Measurements from ENCODE around the gene ZFP64.

The ZFP64 gene

GRCh38 chr20:52180180-52180840 is 11.3 kb downstream of the ZFP64 start:
- TF ChIP-seq CTCF (IDR thresholded peaks at IDR 0.05; ENCODE audit: low read depth, low read length), result no peak
- no peak for DNase-seq (ENCODE audit: extremely low read depth, low read depth)

- DNase-seq (ENCODE audit: extremely low read depth, low read depth), result no peak
- TF ChIP-seq CTCF (IDR thresholded peaks at IDR 0.05; ENCODE audit: low read depth, low read length), result no peak
Observed at GRCh38 chr20:52179331-52180179, 12.0 kb downstream of the ZFP64 start.

GRCh38 chr20:52178691-52179090 is 12.9 kb downstream of the ZFP64 start:
- no peak for TF ChIP-seq CTCF (IDR thresholded peaks at IDR 0.05; ENCODE audit: low read depth, low read length)
- DNase-seq (ENCODE audit: extremely low read depth, low read depth), result no peak

- TF ChIP-seq CTCF (IDR thresholded peaks at IDR 0.05; ENCODE audit: low read depth, low read length), result no peak
- DNase-seq (ENCODE audit: extremely low read depth, low read depth), result no peak
Observed at GRCh38 chr20:52175840-52176239, 15.7 kb downstream of the ZFP64 start.

- TF ChIP-seq CTCF (IDR thresholded peaks at IDR 0.05; ENCODE audit: low read depth, low read length), result no peak
Observed at GRCh38 chr20:52172392-52173047, 19.1 kb downstream of the ZFP64 start.

DNA sequence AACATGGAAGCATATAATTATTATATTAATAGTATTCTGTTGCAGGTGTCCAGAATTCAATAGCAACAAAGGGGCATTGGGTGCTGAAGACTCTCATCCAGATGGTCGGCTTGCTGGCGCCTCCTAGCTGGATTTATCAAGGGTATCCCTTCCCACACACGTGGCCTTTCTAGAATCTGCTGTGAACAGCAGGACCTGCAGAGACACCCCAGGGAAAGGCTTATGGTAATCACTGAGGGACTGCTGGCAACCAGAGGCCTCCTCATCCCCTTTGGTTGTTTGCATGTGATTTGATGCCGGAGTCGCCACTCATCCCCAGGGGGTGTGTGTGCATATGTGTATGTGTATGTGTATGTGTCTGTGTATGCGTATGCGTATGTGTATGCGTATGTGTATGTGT is 20.6 kb downstream of the ZFP64 start:
- DNase-seq (ENCODE audit: extremely low read depth, low read depth), result no peak
- TF ChIP-seq CTCF (IDR thresholded peaks at IDR 0.05; ENCODE audit: low read depth, low read length), result no peak

More at GRCh38 chr20:52172392-52173047, 19.1 kb downstream of the ZFP64 start:
- no peak for DNase-seq (ENCODE audit: extremely low read depth, low read depth)

DNA sequence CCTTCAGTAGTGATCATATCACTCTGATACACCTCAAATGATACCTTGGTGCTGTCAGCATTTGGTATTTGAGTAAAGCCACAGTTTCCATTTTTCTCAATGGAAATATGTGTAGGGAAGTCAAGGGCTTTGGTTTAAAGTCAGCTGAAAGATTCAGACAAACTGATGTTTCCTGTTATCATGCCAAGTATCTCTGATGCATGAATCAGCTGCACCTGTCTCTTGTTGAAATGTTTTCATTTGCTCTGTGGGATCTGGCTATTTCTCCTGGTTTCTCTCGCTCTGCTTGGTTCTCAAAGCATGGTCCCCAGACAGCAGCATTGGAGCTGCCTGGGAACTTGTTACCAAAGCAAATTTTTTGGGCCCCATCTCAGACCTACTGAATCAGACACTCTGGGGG is 23.5 kb downstream of the ZFP64 start:
- DNase-seq (ENCODE audit: extremely low read depth, low read depth), result no peak
- TF ChIP-seq CTCF (IDR thresholded peaks at IDR 0.05; ENCODE audit: low read depth, low read length), result no peak
